AG09309 (cell line): ENCODE results near the gene IRF2.

Experiments used
- DNase-seq: peaks from one replicate; pipeline ENCODE4 v3.0.0-alpha.2; 2010; ENCODE audit warnings: low read depth
- H3K4me3 ChIP-seq: 2 replicates; pipeline ENCODE4 v1.5.1; 2011; ENCODE audit warnings: mild to moderate bottlenecking, low read depth, low read length, moderate library complexity; ENCODE audit not compliant: control insufficient read depth
- TF ChIP-seq, protein P1 (sequence below): IDR thresholded peaks from 2 replicates; pipeline ENCODE4 v1.5.1; 2011; ENCODE audit warnings: mild to moderate bottlenecking, low read depth, low read length, inconsistent platforms; ENCODE audit not compliant: insufficient read depth, control insufficient read depth; ENCODE audit errors: missing control alignments

IRF2 gene

DNA sequence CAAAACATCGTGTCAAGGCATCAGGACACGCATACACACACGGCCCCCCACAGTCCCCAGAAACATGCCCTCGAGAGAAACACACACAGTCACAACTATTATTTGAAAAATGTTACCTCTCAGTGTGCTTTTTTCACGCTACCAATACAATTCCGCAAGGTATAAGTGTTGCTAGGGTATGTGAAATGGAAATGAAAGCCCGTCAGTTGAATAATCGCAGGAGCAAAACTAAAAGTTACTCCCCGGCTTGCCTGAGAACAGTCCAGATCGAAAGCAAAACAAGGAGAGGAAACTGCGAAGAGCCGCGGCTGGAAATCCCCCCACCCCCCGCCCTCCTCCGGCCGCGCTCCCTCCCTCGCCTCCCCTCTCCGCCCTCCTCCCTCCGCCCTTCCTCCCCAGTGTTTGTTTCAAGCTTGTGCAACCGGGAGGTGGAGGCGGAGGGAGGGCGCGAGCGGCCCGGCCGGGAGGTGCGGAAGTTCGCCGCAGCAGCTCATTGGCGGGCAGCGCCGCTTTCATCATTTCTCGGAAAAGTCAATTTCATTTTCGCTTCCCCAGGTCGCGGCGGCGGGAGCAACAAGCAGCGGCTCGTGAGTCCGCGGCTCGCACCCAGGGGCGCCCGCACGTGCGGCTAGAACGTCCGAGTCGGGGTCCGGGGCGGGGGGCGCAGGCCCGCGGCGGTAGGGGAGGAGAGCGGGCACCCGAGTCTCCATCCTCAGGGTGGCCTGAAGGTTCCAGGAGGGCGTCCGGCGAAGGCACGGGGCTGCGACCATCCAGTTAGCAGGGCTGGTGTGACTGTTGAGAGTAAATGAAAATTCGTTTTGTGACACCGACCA lies at the start of gene IRF2:
IRF2 (minus strand) TSS at position 288 of the 833 bp plus-strand sequence. CDS start 45,486 bp downstream, outside the sequence.
- DNase-seq = peak; percentile 92
- TF ChIP-seq, protein P1, sequence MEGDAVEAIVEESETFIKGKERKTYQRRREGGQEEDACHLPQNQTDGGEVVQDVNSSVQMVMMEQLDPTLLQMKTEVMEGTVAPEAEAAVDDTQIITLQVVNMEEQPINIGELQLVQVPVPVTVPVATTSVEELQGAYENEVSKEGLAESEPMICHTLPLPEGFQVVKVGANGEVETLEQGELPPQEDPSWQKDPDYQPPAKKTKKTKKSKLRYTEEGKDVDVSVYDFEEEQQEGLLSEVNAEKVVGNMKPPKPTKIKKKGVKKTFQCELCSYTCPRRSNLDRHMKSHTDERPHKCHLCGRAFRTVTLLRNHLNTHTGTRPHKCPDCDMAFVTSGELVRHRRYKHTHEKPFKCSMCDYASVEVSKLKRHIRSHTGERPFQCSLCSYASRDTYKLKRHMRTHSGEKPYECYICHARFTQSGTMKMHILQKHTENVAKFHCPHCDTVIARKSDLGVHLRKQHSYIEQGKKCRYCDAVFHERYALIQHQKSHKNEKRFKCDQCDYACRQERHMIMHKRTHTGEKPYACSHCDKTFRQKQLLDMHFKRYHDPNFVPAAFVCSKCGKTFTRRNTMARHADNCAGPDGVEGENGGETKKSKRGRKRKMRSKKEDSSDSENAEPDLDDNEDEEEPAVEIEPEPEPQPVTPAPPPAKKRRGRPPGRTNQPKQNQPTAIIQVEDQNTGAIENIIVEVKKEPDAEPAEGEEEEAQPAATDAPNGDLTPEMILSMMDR = no peak
- peak within 1 kb of the TSS; percentile 96 for H3K4me3 ChIP-seq

DNA sequence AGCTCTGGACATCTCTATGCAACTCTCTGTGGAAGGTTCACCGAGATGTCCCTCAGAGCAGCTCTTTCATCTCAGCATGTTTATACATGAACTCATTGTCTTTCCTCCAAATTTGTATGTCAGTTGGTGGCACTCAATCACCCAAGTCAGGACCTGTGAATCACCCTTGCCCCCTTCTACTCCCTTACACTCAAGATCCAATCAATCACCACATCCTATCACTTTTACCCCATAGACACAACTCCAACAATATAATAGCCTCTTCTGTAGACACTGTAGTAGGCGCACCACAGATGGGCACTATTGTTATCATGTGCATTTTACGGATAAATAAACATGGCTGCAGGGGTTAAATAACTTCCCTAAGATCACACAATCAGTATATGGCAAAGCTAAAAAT lies 41.3 kb upstream of the IRF2 start:
- DNase-seq = no peak
- TF ChIP-seq, protein P1 = no peak
- H3K4me3 ChIP-seq = no peak overlapping the region

DNA sequence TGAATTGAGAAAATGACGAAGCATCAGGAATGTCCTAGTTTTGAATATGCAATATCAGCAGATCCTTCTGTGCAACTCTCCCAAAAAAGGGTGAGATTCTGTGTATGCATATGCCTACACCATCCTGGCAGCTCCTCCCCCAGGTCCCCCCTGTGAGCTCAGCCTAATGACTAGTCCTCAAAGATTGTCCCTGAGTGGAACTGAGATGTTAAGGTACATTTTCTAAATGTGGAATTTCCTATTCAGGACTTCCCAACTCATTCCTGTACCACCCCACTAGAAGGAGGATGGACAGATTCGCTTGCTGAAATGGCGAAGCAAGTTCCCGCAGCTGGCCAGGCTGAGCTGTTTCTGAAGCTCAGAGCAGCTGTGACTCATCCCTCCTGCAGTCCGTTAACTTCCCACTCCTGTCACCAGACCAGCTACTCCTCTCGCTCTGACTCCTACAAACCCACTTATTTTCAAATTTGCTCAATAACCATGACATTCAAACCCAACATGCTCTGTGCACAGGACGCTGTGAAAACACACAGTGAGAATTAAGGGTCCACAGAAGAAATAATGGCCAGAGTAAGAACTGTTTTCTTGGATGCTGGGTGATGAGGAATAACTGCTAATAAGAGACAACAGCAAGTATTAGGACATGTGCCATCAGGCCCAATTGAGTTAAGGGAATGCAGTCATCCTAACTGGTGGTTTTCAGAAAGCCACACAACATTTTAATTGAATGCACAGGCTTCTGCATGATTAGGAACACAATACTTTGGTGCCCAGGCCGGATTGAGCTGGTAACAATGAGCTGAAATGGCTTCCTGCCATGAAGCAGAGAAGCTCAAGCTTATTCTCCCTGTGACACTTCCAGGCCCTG lies 40.0 kb upstream of the IRF2 start:
- peak; percentile 59 for DNase-seq
- H3K4me3 ChIP-seq = peak overlapping the region; percentile 37
- TF ChIP-seq, protein P1 = no peak

DNA sequence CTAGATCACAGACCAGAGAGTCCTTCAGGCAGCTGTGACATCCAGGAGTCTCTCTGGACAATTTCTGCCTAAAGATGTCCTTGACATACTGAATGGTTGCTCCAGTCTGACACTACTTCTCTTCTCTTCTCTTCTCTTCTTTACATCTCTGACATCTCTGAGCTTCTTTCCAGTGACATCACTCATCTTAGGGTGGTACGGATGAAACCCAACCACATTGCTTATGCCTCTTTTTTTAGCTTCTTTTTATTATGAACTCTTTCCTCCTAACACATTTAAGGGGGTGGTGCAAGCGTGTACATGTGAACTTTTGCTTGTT lies 39.4 kb upstream of the IRF2 start:
- no peak for DNase-seq
- TF ChIP-seq, protein P1 = no peak

DNA sequence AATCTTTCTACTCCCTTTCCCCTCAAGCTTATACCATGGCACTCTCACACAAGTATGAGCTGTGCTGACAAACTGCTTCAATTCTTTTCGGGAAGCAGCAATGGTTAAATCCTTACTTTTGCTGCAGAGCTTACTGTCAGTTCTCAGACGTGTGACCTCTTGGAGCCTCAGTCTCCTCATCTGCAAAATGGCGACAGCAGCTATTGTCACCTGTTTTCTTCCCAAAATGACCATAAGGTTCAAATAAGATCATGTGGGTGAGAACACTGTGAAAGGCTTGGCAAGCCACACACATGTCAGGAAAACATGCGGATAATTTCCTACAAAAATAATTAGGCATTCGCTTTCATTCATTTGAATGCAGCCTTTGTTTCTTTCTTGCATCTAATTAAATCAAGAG lies 36.8 kb upstream of the IRF2 start:
- DNase-seq = no peak
- no peak overlapping the region for H3K4me3 ChIP-seq
- TF ChIP-seq, protein P1 = no peak

More for the DNA sequence above, 39.4 kb upstream of the IRF2 start:
- peak overlapping the region; percentile 37 for H3K4me3 ChIP-seq

DNA sequence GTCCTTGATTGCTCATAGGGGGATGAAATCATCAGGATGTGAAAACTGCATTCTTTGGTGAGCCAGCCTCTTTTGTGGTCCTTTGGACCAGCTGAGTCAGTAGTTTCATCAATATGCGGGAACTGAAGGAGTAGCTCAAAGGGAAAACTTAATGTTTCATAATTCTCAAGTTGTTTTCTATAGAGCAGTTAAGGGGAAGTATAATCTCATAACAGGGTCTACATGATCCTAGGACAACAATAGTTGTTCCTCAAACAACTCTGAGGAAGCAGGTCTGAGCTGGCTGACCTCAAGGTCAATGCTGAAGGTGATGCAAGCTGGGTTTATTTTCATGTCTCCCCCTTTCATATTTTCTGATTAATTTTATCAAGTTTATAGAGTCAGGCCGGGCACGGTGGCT lies 36.1 kb upstream of the IRF2 start:
- TF ChIP-seq, protein P1 = no peak
- no peak for DNase-seq
- no peak overlapping the region for H3K4me3 ChIP-seq
